A673 (cell line): ENCODE data around the gene ALG10. TPM values are rescaled to one million over a fixed set of nuclear protein-coding genes. Genes with fewer than 3 reads are reported as not detected.
"Not testable (repeated sequence)": the region's sequence is repeated elsewhere in the genome, so short reads cannot be mapped to it uniquely, and the experiment has no call there.

Experiments
- BruUV-seq: library from RNA; stranded (reverse); fragments of 400-500 nt; replicated peaks from 2 replicates; lab custom pipeline; 2021; lab: Mats Ljungman, UMichigan
- CTCF ChIA-PET: fragments of 300-600 bp; sonication (Branson Sonifier 250); formaldehyde crosslinking; loops from one replicate; lab custom pipeline; 2022; ENCODE audit warnings: antibody characterized with exemption; lab: Charles Lee
- POLR2A ChIA-PET: fragments of 300-600 bp; sonication (Branson Sonifier 250); formaldehyde crosslinking; loops from one replicate; lab custom pipeline; 2022; ENCODE audit warnings: antibody characterized with exemption; ENCODE audit not compliant: low non-redundant PET; lab: Charles Lee
- DNase-seq: peaks from one replicate; pipeline ENCODE4 v3.0.0-alpha.2; 2015; ENCODE audit warnings: low spot score
- H3K27ac ChIP-seq: fragments of 200-600 bp; sonication (generic); 2 replicates; pipeline ENCODE4 v1.5.1; 2016; ENCODE audit warnings: mixed run types, low read depth, mild to moderate bottlenecking, mixed read lengths, antibody characterized with exemption, low read length; ENCODE audit not compliant: poor library complexity, severe bottlenecking
- H3K27me3 ChIP-seq: fragments of 200-600 bp; sonication (generic); replicated peaks from 2 replicates; pipeline ENCODE4 v1.6.1; 2017; ENCODE audit warnings: mixed run types, low read depth, mild to moderate bottlenecking, mixed read lengths, antibody characterized with exemption, low read length; ENCODE audit not compliant: insufficient read depth, poor library complexity
- H3K36me3 ChIP-seq: fragments of 200-600 bp; sonication (generic); 2 replicates; pipeline ENCODE4 v1.6.1; 2016; ENCODE audit warnings: mixed run types, mild to moderate bottlenecking, mixed read lengths, antibody characterized with exemption, low read length; ENCODE audit not compliant: insufficient read depth, poor library complexity, severe bottlenecking
- H3K4me1 ChIP-seq: fragments of 200-600 bp; sonication (generic); 2 replicates; pipeline ENCODE4 v1.6.1; 2017; ENCODE audit warnings: mixed run types, mild to moderate bottlenecking, mixed read lengths, antibody characterized with exemption, low read length; ENCODE audit not compliant: insufficient read depth, poor library complexity, severe bottlenecking
- H3K4me3 ChIP-seq: fragments of 200-600 bp; sonication (generic); 2 replicates; pipeline ENCODE4 v1.5.1; 2016; ENCODE audit warnings: low read depth, mixed run types, mild to moderate bottlenecking, mixed read lengths, low read length; ENCODE audit not compliant: poor library complexity, severe bottlenecking
- H3K9me3 ChIP-seq: fragments of 200-600 bp; sonication (generic); 2 replicates; pipeline ENCODE4 v1.6.1; 2016; ENCODE audit warnings: mixed run types, low read depth, mild to moderate bottlenecking, mixed read lengths, antibody characterized with exemption, low read length; ENCODE audit not compliant: poor library complexity, severe bottlenecking
- CTCF ChIP-seq: fragments of 300-800, 200-600 bp; sonication (generic); conservative IDR thresholded peaks from 2 replicates; pipeline ENCODE4 v1.5.1; 2017; ENCODE audit warnings: low read depth, mild to moderate bottlenecking, antibody characterized with exemption, low read length, moderate library complexity, mixed read lengths
- EZH2 ChIP-seq: fragments of 200-600 bp; sonication (generic); IDR thresholded peaks from 2 replicates; pipeline ENCODE4 v1.6.1; 2017; ENCODE audit warnings: borderline replicate concordance, low read depth, mild to moderate bottlenecking, mixed read lengths, antibody characterized with exemption, low read length; ENCODE audit not compliant: poor library complexity, severe bottlenecking
- intact Hi-C: fragments of 100-400 bp; cut with micrococcal nuclease; formaldehyde crosslinking; loops from one replicate; pipeline ENCODE4 v1.10.0; 2022; ENCODE audit not compliant: unreplicated experiment
- total RNA-seq: library from RNA; stranded (reverse); gene quantifications from 2 replicates; pipeline ENCODE4 v1.2.3, GENCODE V29; 2021

ALG10 gene
- total RNA-seq, 1 experiment from 2014 or later: 19.4 TPM

- no peak overlapping the region for H3K27ac ChIP-seq
- H3K9me3 ChIP-seq: no peaks in the 10 kb centered on the region
- ChIA-PET CTCF (no interaction called here), POLR2A (no interaction called here)
- no TSS peak for BruUV-seq
- DNase-seq: peak; percentile 42
- TF ChIP-seq CTCF (peak; percentile 63), EZH2 (no peak)
- H3K4me3 ChIP-seq: no peak overlapping the region
- no peaks in the 10 kb centered on the region for H3K36me3 ChIP-seq
- intact Hi-C loops: no loop called here
- H3K27me3 ChIP-seq: no peaks in the 10 kb centered on the region
- no peaks in the 10 kb centered on the region for H3K4me1 ChIP-seq
Measured at GRCh38 chr12:34033628-34034296, 11.5 kb downstream of the ALG10 start.

- BruUV-seq, H3K27me3 ChIP-seq, CTCF ChIA-PET, H3K27ac ChIP-seq, H3K36me3 ChIP-seq, intact Hi-C loops, POLR2A ChIA-PET, H3K4me1 ChIP-seq, H3K9me3 ChIP-seq, H3K4me3 ChIP-seq: not testable (repeated sequence)
- DNase-seq: peak; percentile 29
- TF ChIP-seq CTCF: peak; percentile 46
Measured at GRCh38 chr12:34038357-34038756, 16.1 kb downstream of the ALG10 start.

- Histone ChIP-seq H3K36me3 (no peaks in the 10 kb centered on the region), H3K27me3 (no peaks in the 10 kb centered on the region), H3K4me3 (no peak overlapping the region), H3K9me3 (no peaks in the 10 kb centered on the region), H3K4me1 (no peaks in the 10 kb centered on the region), H3K27ac (no peak overlapping the region)
- TF ChIP-seq EZH2: no peak
- TF ChIP-seq CTCF: no peak
- no peak for DNase-seq
- ChIA-PET CTCF (no interaction called here), POLR2A (no interaction called here)
- intact Hi-C loops: no loop called here
- BruUV-seq: no TSS peak
Measured at GRCh38 chr12:34046570-34046969, 24.3 kb downstream of the ALG10 start.

- intact Hi-C loops, DNase-seq, CTCF ChIA-PET: not testable (repeated sequence)
Measured at GRCh38 chr12:34047855-34048254, 25.6 kb downstream of the ALG10 start.

More at GRCh38 chr12:34047855-34048254, 25.6 kb downstream of the ALG10 start:
- POLR2A ChIA-PET, H3K27me3 ChIP-seq, H3K4me3 ChIP-seq, H3K36me3 ChIP-seq, H3K9me3 ChIP-seq, BruUV-seq, H3K4me1 ChIP-seq, H3K27ac ChIP-seq: not testable (repeated sequence)
